Lower lobe of right lung (tissue), 2 donors: ENCODE results near the gene CCNY. TPM values are rescaled to one million over a fixed set of nuclear protein-coding genes. Genes with fewer than 3 reads are reported as not detected.

Experiments used
- ATAC-seq, 2 donors: fragments of 200-7000 bp; cut with Tn5 transposase; one replicate each; pipeline ENCODE4 v1.9.1; 2020 to 2022; ENCODE audit warnings: mild to moderate bottlenecking in 2 of 2, moderate library complexity in 2 of 2
- DNase-seq: peaks from one replicate; pipeline ENCODE4 v3.0.0-alpha.2; 2020
- H3K27ac ChIP-seq: fragments of 200-600 bp; one replicate; pipeline ENCODE4 v1.8.0; 2022
- H3K27me3 ChIP-seq: fragments of 200-600 bp; one replicate; pipeline ENCODE4 v1.8.0; 2022; ENCODE audit warnings: low read depth
- H3K36me3 ChIP-seq: fragments of 200-600 bp; one replicate; pipeline ENCODE4 v1.8.0; 2022; ENCODE audit warnings: mild to moderate bottlenecking
- H3K4me1 ChIP-seq: fragments of 200-600 bp; one replicate; pipeline ENCODE4 v1.8.0; 2022
- H3K4me3 ChIP-seq: fragments of 200-600 bp; one replicate; pipeline ENCODE4 v1.8.0; 2022; ENCODE audit warnings: mild to moderate bottlenecking
- H3K9me3 ChIP-seq: fragments of 200-600 bp; one replicate; pipeline ENCODE4 v1.8.0; 2022
- CTCF ChIP-seq: fragments of 200-600 bp; IDR thresholded peaks from one replicate; pipeline ENCODE4 v1.8.0; 2022; ENCODE audit warnings: antibody characterized with exemption, mild to moderate bottlenecking
- intact Hi-C: fragments of 100-400 bp; cut with DNase I; formaldehyde crosslinking; loops from one replicate; pipeline ENCODE4 v1.11.0; 2022
- total RNA-seq: library from RNA; stranded (reverse); fragmentation: NEBNext Ultra II Directional; extraction: Animal tissue kit (Norgen Biotek cat#: 25700); gene quantifications from one replicate; pipeline ENCODE4 v1.2.1, GENCODE V29; 2021
- donor health status: DM: no; HTN: yes; CAD: no; lungs with severe emphysema.

Gene CCNY
- total RNA-seq, 1 donor from 2014 or later, result 64.5 TPM

GRCh38 chr10:35577926-35578617 lies 241.8 kb downstream of the CCNY start:
- H3K36me3 ChIP-seq, result peaks cover 9% of the 10 kb centered on the region
- H3K4me1 ChIP-seq, result no peaks in the 10 kb centered on the region
- H3K9me3 ChIP-seq, result no peaks in the 10 kb centered on the region
- DNase-seq (no peak), ATAC-seq (no peak)
- no peak overlapping the region for H3K4me3 ChIP-seq
- intact Hi-C loops, result no loop called here
- no peaks in the 10 kb centered on the region for H3K27me3 ChIP-seq
- TF ChIP-seq CTCF, result no peak
- H3K27ac ChIP-seq, result no peak overlapping the region

- H3K27ac ChIP-seq, result no peak overlapping the region
- TF ChIP-seq CTCF, result no peak
- no peaks in the 10 kb centered on the region for H3K27me3 ChIP-seq
- no peaks in the 10 kb centered on the region for H3K9me3 ChIP-seq
- no peak for ATAC-seq
- no peak for DNase-seq
- no peak overlapping the region for H3K4me3 ChIP-seq
- H3K4me1 ChIP-seq, result no peaks in the 10 kb centered on the region
- intact Hi-C loops, result no loop called here
- H3K36me3 ChIP-seq, result peaks cover 4% of the 10 kb centered on the region
These were observed 242.3 kb downstream of the CCNY start for GRCh38 chr10:35578618-35578956.

GRCh38 chr10:35579116-35579515 lies 242.8 kb downstream of the CCNY start:
- ATAC-seq (no peak), DNase-seq (no peak)
- TF ChIP-seq CTCF, result no peak
- H3K27ac ChIP-seq, result no peak overlapping the region
- H3K9me3 ChIP-seq, result no peaks in the 10 kb centered on the region
- no peaks in the 10 kb centered on the region for H3K27me3 ChIP-seq
- intact Hi-C loops, result no loop called here
- no peaks in the 10 kb centered on the region for H3K4me1 ChIP-seq
- H3K4me3 ChIP-seq, result no peak overlapping the region
- no peaks in the 10 kb centered on the region for H3K36me3 ChIP-seq

GRCh38 chr10:35579726-35580422 lies 243.6 kb downstream of the CCNY start:
- ATAC-seq (no peak), DNase-seq (no peak)
- intact Hi-C loops, result no loop called here

GRCh38 chr10:35580423-35580770 lies 244.1 kb downstream of the CCNY start:
- H3K9me3 ChIP-seq, result no peaks in the 10 kb centered on the region
- H3K27me3 ChIP-seq, result no peaks in the 10 kb centered on the region
- intact Hi-C loops, result no loop called here

More at GRCh38 chr10:35579726-35580422, 243.6 kb downstream of the CCNY start:
- no peak for TF ChIP-seq CTCF
- H3K9me3 ChIP-seq, result no peaks in the 10 kb centered on the region
- H3K4me1 ChIP-seq, result no peaks in the 10 kb centered on the region
- H3K27ac ChIP-seq, result no peak overlapping the region
- H3K36me3 ChIP-seq, result no peaks in the 10 kb centered on the region
- H3K27me3 ChIP-seq, result no peaks in the 10 kb centered on the region
- H3K4me3 ChIP-seq, result no peak overlapping the region

More at GRCh38 chr10:35580423-35580770, 244.1 kb downstream of the CCNY start:
- ATAC-seq, result no peak
- no peaks in the 10 kb centered on the region for H3K4me1 ChIP-seq
- no peak overlapping the region for H3K27ac ChIP-seq
- no peak overlapping the region for H3K4me3 ChIP-seq
- TF ChIP-seq CTCF, result no peak
- DNase-seq, result no peak
- H3K36me3 ChIP-seq, result no peaks in the 10 kb centered on the region
